ENCODE measurements around the gene PPP1R3E. TPM values are rescaled to one million over a fixed set of nuclear protein-coding genes. Genes with fewer than 3 reads are reported as not detected.

The PPP1R3E gene
- total and polyA plus RNA-seq, 2 of the 13 experiments (the other 11 are each of a cell fraction or from before 2014, with no cell fraction given) = 16.5 to 26.5 TPM

- TF ChIP-seq, protein P1, sequence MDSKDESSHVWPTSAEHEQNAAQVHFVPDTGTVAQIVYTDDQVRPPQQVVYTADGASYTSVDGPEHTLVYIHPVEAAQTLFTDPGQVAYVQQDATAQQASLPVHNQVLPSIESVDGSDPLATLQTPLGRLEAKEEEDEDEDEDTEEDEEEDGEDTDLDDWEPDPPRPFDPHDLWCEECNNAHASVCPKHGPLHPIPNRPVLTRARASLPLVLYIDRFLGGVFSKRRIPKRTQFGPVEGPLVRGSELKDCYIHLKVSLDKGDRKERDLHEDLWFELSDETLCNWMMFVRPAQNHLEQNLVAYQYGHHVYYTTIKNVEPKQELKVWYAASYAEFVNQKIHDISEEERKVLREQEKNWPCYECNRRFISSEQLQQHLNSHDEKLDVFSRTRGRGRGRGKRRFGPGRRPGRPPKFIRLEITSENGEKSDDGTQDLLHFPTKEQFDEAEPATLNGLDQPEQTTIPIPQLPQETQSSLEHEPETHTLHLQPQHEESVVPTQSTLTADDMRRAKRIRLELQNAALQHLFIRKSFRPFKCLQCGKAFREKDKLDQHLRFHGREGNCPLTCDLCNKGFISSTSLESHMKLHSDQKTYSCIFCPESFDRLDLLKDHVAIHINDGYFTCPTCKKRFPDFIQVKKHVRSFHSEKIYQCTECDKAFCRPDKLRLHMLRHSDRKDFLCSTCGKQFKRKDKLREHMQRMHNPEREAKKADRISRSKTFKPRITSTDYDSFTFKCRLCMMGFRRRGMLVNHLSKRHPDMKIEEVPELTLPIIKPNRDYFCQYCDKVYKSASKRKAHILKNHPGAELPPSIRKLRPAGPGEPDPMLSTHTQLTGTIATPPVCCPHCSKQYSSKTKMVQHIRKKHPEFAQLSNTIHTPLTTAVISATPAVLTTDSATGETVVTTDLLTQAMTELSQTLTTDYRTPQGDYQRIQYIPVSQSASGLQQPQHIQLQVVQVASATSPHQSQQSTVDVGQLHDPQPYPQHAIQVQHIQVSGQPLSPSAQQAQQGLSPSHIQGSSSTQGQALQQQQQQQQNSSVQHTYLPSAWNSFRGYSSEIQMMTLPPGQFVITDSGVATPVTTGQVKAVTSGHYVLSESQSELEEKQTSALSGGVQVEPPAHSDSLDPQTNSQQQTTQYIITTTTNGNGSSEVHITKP (CRISPR knock-in tag; IDR thresholded peaks at IDR 0.05; ENCODE audit: low read depth) = no peak
- peak; percentile 47; the same call in 1 of the 2 replicates for TF ChIP-seq SPEN (CRISPR knock-in tag; IDR thresholded peaks at IDR 0.05; ENCODE audit: low read depth)
- TF ChIP-seq TAF1 (CRISPR knock-in tag; IDR thresholded peaks at IDR 0.05) = 0 out of 2 replicates have a peak, but pooled peaks have one; percentile 24
- 0 out of 2 replicates have a peak, but pooled peaks have one; percentile 64 for TF ChIP-seq BRCA1 (CRISPR knock-in tag; IDR thresholded peaks at IDR 0.05)
- TF ChIP-seq NAIF1 (CRISPR knock-in tag; IDR thresholded peaks at IDR 0.05; ENCODE audit: borderline replicate concordance) = no peak
- peak; percentile 94 for TF ChIP-seq XRCC5 (optimal IDR thresholded peaks at IDR 0.05; ENCODE audit: low read length)
- 0 out of 2 replicates have a peak, but pooled peaks have one; percentile 25 for TF ChIP-seq NFATC3 (CRISPR knock-in tag; IDR thresholded peaks at IDR 0.05)
- TF ChIP-seq ZZZ3 (CRISPR knock-in tag; IDR thresholded peaks at IDR 0.05; ENCODE audit: borderline replicate concordance) = no peak
- TF ChIP-seq ZFAT (CRISPR knock-in tag; conservative IDR thresholded peaks at IDR 0.05) = 0 out of 2 replicates have a peak, but pooled peaks have one; percentile 80
- TF ChIP-seq ELF3 (CRISPR knock-in tag; IDR thresholded peaks at IDR 0.05) = no peak
- 0 out of 2 replicates have a peak, but pooled peaks have one; percentile 57 for TF ChIP-seq CHD4 (IDR thresholded peaks at IDR 0.05; ENCODE audit: borderline replicate concordance, low read length)
- TF ChIP-seq ZNF362 (CRISPR knock-in tag; IDR thresholded peaks at IDR 0.05; ENCODE audit: borderline replicate concordance) = peak; percentile 100
- no peak for TF ChIP-seq MTF2 (CRISPR knock-in tag; IDR thresholded peaks at IDR 0.05; ENCODE audit: borderline replicate concordance)
- TF ChIP-seq MXI1 (IDR thresholded peaks at IDR 0.05; ENCODE audit: borderline replicate concordance, low read depth, low read length) = no peak
- no peak for TF ChIP-seq ZNF75D (CRISPR knock-in tag; IDR thresholded peaks at IDR 0.05; ENCODE audit: borderline replicate concordance)
- TF ChIP-seq CBX2 (IDR thresholded peaks at IDR 0.05; ENCODE audit: low read depth, low read length) = no peak
- TF ChIP-seq CBX2 (CRISPR knock-in tag; IDR thresholded peaks at IDR 0.05; ENCODE audit: low read depth) = no peak; the same call in 1 of the 2 replicates
- no peak for TF ChIP-seq ZFP82 (CRISPR knock-in tag; IDR thresholded peaks at IDR 0.05; ENCODE audit: borderline replicate concordance)
- TF ChIP-seq, protein P2, sequence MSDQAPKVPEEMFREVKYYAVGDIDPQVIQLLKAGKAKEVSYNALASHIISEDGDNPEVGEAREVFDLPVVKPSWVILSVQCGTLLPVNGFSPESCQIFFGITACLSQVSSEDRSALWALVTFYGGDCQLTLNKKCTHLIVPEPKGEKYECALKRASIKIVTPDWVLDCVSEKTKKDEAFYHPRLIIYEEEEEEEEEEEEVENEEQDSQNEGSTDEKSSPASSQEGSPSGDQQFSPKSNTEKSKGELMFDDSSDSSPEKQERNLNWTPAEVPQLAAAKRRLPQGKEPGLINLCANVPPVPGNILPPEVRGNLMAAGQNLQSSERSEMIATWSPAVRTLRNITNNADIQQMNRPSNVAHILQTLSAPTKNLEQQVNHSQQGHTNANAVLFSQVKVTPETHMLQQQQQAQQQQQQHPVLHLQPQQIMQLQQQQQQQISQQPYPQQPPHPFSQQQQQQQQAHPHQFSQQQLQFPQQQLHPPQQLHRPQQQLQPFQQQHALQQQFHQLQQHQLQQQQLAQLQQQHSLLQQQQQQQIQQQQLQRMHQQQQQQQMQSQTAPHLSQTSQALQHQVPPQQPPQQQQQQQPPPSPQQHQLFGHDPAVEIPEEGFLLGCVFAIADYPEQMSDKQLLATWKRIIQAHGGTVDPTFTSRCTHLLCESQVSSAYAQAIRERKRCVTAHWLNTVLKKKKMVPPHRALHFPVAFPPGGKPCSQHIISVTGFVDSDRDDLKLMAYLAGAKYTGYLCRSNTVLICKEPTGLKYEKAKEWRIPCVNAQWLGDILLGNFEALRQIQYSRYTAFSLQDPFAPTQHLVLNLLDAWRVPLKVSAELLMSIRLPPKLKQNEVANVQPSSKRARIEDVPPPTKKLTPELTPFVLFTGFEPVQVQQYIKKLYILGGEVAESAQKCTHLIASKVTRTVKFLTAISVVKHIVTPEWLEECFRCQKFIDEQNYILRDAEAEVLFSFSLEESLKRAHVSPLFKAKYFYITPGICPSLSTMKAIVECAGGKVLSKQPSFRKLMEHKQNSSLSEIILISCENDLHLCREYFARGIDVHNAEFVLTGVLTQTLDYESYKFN (CRISPR knock-in tag; conservative IDR thresholded peaks at IDR 0.05) = no peak
- TF ChIP-seq AKAP8 (CRISPR knock-in tag; IDR thresholded peaks at IDR 0.05) = no peak; the same call in 1 of the 2 replicates
- TF ChIP-seq ZNF256 (CRISPR knock-in tag; conservative IDR thresholded peaks at IDR 0.05) = peak; percentile 79; the same call in 1 of the 2 replicates
These were observed 7.7 kb downstream of the PPP1R3E start (continued) for GRCh38 chr14:23294734-23295561.
